RWPE1 (cell line): ENCODE measurements around the gene UBE2H.

Experiments used
- CTCF ChIA-PET: fragments of 350-600 bp; sonication (Branson Sonifier 250); formaldehyde crosslinking; extraction: SDS; loops from one replicate; lab custom pipeline; 2021; lab: Yijun Ruan, JAX
- POLR2A ChIA-PET: fragments of 400-600 bp; formaldehyde crosslinking; extraction: SDS; loops from one replicate; lab custom pipeline; 2020; ENCODE audit warnings: antibody characterized with exemption; ENCODE audit not compliant: low non-redundant PET; lab: Yijun Ruan, JAX
- DNase-seq: peaks from one replicate; pipeline ENCODE4 v3.0.0; 2012; ENCODE audit warnings: low spot score
- H3K27ac ChIP-seq: fragments of 450-650 bp; 2 replicates; pipeline ENCODE4 v1.5.1; 2017
- CTCF ChIP-seq: fragments of 450-650 bp; conservative IDR thresholded peaks from 2 replicates; pipeline ENCODE4 v1.5.1; 2017; ENCODE audit warnings: low read depth, mild to moderate bottlenecking

The UBE2H gene

DNA sequence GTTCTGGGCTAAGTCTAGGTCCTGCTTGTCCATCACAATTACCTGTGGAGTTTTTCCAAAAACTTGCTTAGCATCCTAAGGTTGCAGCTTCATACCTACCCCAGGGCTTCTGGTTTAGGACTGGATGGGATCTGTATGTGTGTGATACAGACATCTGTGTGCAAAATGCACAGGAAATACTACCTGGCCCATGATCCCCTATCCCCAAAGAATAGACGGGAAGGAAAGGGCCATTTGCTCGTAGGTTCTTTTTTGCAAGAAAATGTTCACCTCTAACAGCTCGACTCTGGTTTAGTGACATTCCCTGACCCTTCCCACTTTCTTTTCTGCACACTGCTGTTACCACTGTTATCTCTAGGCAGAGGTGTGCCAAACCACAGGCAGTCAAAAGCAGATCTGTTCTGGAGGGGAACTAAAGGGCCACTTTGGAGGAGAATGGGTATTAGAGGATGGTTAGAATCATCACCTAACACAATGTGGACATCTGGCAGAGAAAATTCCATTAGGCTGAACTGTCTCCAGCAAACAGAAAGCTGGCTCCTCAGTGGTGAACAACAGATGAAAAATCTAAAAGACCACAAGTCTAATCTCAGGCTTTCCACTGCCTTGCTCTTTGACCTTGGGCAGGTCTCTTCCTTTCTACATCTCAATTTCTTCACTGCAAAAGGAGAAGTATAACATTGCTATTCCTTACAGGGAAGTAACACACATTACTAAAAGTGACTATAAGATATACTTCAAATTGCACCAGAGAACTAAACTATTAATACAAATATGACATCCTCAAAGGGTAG, 107.4 kb downstream of the UBE2H start:
- CTCF ChIA-PET, result no interaction called here
- peak overlapping the region; percentile 83 for H3K27ac ChIP-seq
- DNase-seq, result peak; percentile 20
- POLR2A ChIA-PET, result no interaction called here
- TF ChIP-seq CTCF, result no peak

DNA sequence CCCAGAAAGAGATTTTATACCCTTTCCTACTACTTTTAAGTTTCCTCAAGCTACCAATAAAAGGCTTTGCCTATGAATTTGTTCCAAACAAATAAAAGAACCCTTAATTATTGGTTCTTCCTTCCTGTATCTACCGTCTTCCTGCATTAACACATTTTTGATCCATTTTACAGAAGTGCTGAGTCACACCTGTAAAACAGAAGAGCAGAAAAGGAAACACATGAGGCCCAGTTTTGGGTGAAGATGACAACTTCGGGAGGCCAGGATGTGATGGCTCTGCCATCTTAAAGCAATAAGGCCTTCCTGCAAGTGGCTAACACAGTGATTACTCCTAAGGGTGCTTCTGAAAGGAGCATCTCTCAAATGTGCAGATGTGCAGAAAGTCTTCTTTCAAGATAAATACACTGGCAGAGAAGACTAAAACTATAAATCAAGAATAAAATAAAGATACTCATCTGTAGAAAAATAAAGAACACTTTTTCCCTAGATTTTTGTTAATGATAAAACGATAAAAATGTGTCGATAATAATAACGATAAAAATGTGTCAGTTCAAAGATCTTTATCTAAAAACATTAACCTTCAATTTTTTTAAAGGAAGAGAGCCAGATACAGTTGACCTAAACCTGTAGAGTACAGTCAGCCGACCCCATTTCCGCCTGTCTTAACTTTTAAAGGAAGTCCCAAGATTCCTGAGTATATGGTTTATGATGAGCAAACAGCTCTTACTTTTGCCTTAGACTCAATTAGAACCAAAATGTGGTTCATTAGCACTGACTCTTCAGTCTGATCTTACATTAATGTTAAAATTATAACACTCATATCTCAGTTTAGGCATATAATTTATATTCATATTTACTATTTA, 108.6 kb downstream of the UBE2H start:
- H3K27ac ChIP-seq, result peak overlapping the region; percentile 83
- TF ChIP-seq CTCF, result no peak
- ChIA-PET CTCF (no interaction called here), POLR2A (no interaction called here)
- no peak for DNase-seq

GRCh38 chr7:129843365-129843898, 109.3 kb downstream of the UBE2H start:
- no peak for TF ChIP-seq CTCF
- CTCF ChIA-PET, result no interaction called here
- POLR2A ChIA-PET, result no interaction called here
- H3K27ac ChIP-seq, result peak overlapping the region; percentile 49; the same call in 1 of the 2 replicates
- no peak for DNase-seq

GRCh38 chr7:129841465-129841864, 111.3 kb downstream of the UBE2H start:
- no peak overlapping the region for H3K27ac ChIP-seq
- ChIA-PET POLR2A (no interaction called here), CTCF (no interaction called here)
- DNase-seq, result no peak
- TF ChIP-seq CTCF, result no peak

DNA sequence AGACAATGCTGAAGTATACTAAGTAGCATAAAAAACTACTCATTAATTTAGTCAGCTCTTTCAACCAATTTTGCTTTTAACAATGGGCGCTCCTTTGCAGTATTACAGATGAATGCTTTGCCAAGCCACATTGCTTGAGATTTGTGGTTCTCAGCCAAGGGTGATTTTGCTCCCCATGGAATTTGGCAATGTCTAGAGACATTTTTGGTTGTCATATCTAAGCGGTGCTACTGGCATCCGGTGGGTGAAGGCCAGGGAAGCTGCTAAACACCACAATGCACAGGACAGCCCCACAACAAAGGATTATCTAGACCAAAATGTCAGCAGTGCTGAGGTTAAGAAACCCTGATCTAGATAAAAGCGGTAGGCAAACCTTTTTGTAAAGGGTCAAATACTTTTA, 112.0 kb downstream of the UBE2H start:
- H3K27ac ChIP-seq, result peak overlapping the region; percentile 16; the same call in 1 of the 2 replicates
- no peak for DNase-seq
- CTCF ChIA-PET, result interaction anchor here (0.6 kb wide), 1 partner anchor 18 kb away, joined by 3 read pairs; no protein-coding TSS in a partner anchor
- TF ChIP-seq CTCF, result no peak
- POLR2A ChIA-PET, result no interaction called here

GRCh38 chr7:129836983-129837382, 115.8 kb downstream of the UBE2H start:
- CTCF ChIA-PET, result no interaction called here
- no peak for DNase-seq
- no peak overlapping the region for H3K27ac ChIP-seq
- no peak for TF ChIP-seq CTCF
- POLR2A ChIA-PET, result no interaction called here
